AG09309 (cell line): ENCODE results near the gene NSD1.

Experiments
- DNase-seq: peaks from one replicate; pipeline ENCODE4 v3.0.0-alpha.2; 2010; ENCODE audit warnings: low read depth
- H3K4me3 ChIP-seq: 2 replicates; pipeline ENCODE4 v1.5.1; 2011; ENCODE audit warnings: mild to moderate bottlenecking, low read depth, low read length, moderate library complexity; ENCODE audit not compliant: control insufficient read depth
- TF ChIP-seq, protein P1 (sequence below): IDR thresholded peaks from 2 replicates; pipeline ENCODE4 v1.5.1; 2011; ENCODE audit warnings: mild to moderate bottlenecking, low read depth, low read length, inconsistent platforms; ENCODE audit not compliant: insufficient read depth, control insufficient read depth; ENCODE audit errors: missing control alignments

Gene NSD1

DNA sequence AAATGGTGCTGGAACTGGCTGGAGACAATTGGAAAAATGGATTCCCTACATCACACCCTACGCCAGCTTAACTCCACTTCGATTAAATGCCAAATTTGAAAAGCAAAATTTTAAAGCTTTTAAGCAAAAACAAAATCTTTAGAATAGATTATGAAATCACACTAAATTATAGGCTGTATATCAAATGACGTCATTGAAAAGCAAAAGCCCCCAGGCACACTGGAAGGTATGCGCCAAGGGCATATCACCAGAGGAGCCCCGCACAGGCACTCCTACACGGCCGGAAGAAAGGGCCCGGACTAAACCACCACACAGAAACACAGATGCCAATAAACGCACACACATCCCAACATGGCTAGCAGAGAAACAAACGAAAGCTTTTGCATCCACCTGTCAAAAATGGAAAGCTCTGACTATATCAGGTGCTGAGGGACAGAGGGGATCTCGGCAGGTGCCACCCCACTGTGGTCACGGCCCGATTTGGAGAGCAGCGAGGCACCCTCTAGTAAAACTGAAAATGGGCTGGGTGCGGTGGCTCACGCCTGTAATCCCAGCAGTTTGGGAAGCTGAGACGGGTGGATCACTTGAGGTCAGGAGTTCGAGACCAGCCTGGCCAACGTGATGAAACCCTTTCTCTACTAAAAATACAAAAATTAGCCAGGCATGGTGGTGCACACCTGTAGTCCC is 195.1 kb downstream of the NSD1 start:
- TF ChIP-seq, protein P1, sequence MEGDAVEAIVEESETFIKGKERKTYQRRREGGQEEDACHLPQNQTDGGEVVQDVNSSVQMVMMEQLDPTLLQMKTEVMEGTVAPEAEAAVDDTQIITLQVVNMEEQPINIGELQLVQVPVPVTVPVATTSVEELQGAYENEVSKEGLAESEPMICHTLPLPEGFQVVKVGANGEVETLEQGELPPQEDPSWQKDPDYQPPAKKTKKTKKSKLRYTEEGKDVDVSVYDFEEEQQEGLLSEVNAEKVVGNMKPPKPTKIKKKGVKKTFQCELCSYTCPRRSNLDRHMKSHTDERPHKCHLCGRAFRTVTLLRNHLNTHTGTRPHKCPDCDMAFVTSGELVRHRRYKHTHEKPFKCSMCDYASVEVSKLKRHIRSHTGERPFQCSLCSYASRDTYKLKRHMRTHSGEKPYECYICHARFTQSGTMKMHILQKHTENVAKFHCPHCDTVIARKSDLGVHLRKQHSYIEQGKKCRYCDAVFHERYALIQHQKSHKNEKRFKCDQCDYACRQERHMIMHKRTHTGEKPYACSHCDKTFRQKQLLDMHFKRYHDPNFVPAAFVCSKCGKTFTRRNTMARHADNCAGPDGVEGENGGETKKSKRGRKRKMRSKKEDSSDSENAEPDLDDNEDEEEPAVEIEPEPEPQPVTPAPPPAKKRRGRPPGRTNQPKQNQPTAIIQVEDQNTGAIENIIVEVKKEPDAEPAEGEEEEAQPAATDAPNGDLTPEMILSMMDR: no peak
- no peak overlapping the region for H3K4me3 ChIP-seq
- DNase-seq: no peak

DNA sequence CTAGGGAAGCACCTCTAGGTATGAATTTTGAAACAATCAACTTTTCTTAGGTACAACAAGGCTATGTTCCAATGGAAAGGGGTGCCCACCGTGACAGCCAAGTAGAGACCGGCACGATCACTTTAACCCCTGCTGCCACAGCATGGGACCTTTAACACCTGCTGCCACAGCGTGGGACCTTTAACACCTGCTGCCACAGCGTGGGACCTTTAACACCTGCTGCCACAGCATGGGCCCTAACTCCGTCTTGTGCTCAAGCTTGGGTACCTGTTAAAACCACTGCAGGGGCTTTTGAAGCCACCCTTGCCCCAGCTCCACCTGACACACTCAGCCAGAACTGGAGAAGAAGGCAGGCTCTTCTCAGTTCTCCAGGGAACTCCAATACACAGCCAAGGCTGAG is 196.3 kb downstream of the NSD1 start:
- TF ChIP-seq, protein P1: no peak
- no peak overlapping the region for H3K4me3 ChIP-seq
- DNase-seq: no peak

- TF ChIP-seq, protein P1: no peak
- H3K4me3 ChIP-seq: no peak overlapping the region
- no peak for DNase-seq
Observed at GRCh38 chr5:177330991-177331842, 197.6 kb downstream of the NSD1 start.

DNA sequence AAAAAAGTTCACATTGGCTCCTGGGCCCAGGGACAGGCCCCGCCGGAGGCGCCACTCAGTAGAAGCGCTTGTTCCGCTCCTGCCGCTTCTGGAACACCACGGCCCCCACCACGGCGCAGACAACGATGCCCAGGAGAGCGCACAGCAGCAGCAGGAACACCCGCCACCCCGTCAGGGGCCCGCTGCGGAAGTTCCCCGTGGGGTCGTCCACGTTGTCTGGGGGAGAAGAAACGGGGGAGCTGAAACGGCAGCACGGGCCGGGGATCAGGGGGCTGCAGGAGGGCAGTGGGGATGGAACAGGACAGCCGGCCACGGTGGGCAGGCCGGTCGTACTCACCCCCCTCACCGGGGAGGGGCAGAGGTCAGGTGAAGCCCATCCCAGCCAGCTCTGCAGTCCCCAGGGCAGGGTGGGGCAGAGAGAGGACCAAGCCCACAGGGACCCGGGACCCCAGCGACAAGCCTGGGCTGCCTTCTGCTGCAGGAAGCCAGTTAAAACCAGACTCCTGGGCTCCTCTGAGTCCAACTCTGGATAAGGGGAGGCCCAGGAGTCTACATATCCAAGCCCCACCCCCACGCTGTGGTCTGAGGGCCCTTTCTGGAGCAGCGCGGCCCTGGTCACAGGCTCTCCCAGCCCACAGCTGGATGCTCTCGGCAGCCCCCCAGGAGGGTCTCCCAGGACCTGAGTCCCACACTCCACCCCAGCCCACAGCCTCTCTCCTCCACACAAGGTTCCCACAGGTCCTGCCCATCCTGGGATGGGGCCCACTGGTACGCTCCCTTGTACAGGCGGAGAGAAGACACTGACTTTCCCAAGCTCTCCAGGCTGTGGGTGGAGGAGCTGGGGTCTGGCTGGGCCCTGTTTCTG is 198.7 kb downstream of the NSD1 start:
- H3K4me3 ChIP-seq: no peak overlapping the region
- no peak for DNase-seq
- TF ChIP-seq, protein P1: no peak

- DNase-seq: no peak
- TF ChIP-seq, protein P1: no peak
- no peak overlapping the region for H3K4me3 ChIP-seq
Observed at GRCh38 chr5:177332896-177333260, 199.3 kb downstream of the NSD1 start.

DNA sequence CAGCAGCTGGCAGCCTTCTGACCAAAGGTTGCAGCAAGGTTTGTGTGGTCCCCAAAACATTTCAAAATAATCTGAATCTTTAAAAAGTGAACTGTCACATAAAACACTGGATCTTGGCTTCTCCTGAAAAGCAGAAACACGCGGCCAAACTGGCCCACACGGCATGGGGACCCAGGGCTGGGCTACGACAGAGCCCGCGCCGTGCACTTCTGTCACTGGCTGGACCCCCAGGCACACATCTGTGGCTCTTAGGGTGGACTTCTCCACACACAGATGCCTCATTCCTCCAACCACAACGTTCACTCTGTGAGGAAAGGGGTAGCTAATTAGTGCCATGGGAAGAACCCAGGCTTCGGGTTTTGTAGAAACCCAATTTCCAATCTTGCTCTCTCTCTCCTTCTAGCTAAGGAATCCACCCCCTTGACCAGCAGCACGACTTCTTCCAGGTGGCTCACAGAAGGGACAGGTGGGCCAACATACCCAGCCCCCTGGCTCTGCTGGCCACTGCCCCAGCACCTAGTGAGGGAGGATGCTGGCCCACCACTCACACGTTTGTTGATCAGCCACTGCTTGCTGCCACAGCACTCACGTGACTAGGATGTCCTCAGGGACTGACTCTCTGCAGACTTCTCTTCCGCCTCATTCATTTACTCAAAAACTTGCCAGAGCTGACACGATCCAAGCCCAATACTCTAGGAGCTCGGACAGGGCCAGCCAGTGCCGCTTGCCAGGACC is 200.0 kb downstream of the NSD1 start:
- DNase-seq: no peak
- TF ChIP-seq, protein P1: no peak

More for the DNA sequence above, 200.0 kb downstream of the NSD1 start:
- H3K4me3 ChIP-seq: no peak overlapping the region
